NCI-H146 treated with DMSO at 0.1 percent for 48 hours (cell line): ENCODE results near the gene OVOL1.

ENCODE experiments used
- DNase-seq: peaks from one replicate; lab custom pipeline; 2025; ENCODE audit not compliant: unreplicated experiment; lab: John Stamatoyannopoulos, UW

The OVOL1 gene

GRCh38 chr11:65790902-65791650, 4.2 kb downstream of the OVOL1 start:
- DNase-seq: no peak

GRCh38 chr11:65791719-65792213, 4.9 kb downstream of the OVOL1 start:
- DNase-seq: no peak

- DNase-seq: no peak
These were observed 5.6 kb downstream of the OVOL1 start for GRCh38 chr11:65792456-65792855.

- no peak for DNase-seq
These were observed 6.3 kb downstream of the OVOL1 start for GRCh38 chr11:65793144-65793581.

GRCh38 chr11:65793625-65794400, 7.0 kb downstream of the OVOL1 start:
- DNase-seq: no peak

- DNase-seq: no peak
These were observed 8.0 kb downstream of the OVOL1 start for GRCh38 chr11:65794570-65795510.

GRCh38 chr11:65796726-65797601, 10.1 kb downstream of the OVOL1 start:
- no peak for DNase-seq

GRCh38 chr11:65797711-65798110, 10.8 kb downstream of the OVOL1 start:
- no peak for DNase-seq

GRCh38 chr11:65798882-65799281, 12.0 kb downstream of the OVOL1 start:
- no peak for DNase-seq

- DNase-seq: no peak
These were observed 14.5 kb downstream of the OVOL1 start for GRCh38 chr11:65801153-65801987.

GRCh38 chr11:65802841-65803240, 16.0 kb downstream of the OVOL1 start:
- DNase-seq: no peak

GRCh38 chr11:65803797-65804492, 17.1 kb downstream of the OVOL1 start:
- DNase-seq: no peak

GRCh38 chr11:65806979-65807378, 20.1 kb downstream of the OVOL1 start:
- no peak for DNase-seq

GRCh38 chr11:65808744-65809341, 22.0 kb downstream of the OVOL1 start:
- no peak for DNase-seq

- DNase-seq: no peak
These were observed 22.6 kb downstream of the OVOL1 start for GRCh38 chr11:65809496-65809895.

- no peak for DNase-seq
These were observed 23.4 kb downstream of the OVOL1 start for GRCh38 chr11:65810046-65810868.

GRCh38 chr11:65811764-65812475, 25.1 kb downstream of the OVOL1 start:
- no peak for DNase-seq
